H9 (cell line): ENCODE measurements around the gene PTPRN2. TPM values are rescaled to one million over a fixed set of nuclear protein-coding genes. Genes with fewer than 3 reads are reported as not detected.

Source experiments
- DNase-seq: peaks from one replicate; pipeline ENCODE4 v3.0.0-alpha.2; 2017
- H2AFZ ChIP-seq: one replicate; pipeline ENCODE4 v1.6.1; 2013; ENCODE audit warnings: mild to moderate bottlenecking, low read length, control low read depth, moderate library complexity
- H2AK5ac ChIP-seq: 2 replicates; pipeline ENCODE4 v1.6.1; 2013; ENCODE audit warnings: low read length, control low read depth, mixed read lengths; ENCODE audit not compliant: insufficient read length
- H2BK120ac ChIP-seq: one replicate; pipeline ENCODE4 v1.6.1; 2013; ENCODE audit warnings: low read depth, mild to moderate bottlenecking, low read length, control low read depth, inconsistent platforms; ENCODE audit not compliant: poor library complexity, severe bottlenecking
- H2BK12ac ChIP-seq: 2 replicates; pipeline ENCODE4 v1.6.1; 2013; ENCODE audit warnings: low read length, control low read depth, mixed read lengths, low read depth; ENCODE audit not compliant: insufficient read length
- H2BK15ac ChIP-seq: 2 replicates; pipeline ENCODE4 v1.6.1; 2013; ENCODE audit warnings: low read depth, low read length, control low read depth
- H2BK20ac ChIP-seq: one replicate; pipeline ENCODE4 v1.6.1; 2013; ENCODE audit warnings: low read depth, mild to moderate bottlenecking, low read length, control low read depth, inconsistent platforms; ENCODE audit not compliant: poor library complexity, severe bottlenecking
- H2BK5ac ChIP-seq: 2 replicates; pipeline ENCODE4 v1.6.1; 2013; ENCODE audit warnings: low read length, control low read depth, mixed read lengths; ENCODE audit not compliant: insufficient read length
- H3K14ac ChIP-seq: 2 replicates; pipeline ENCODE4 v1.6.1; 2013; ENCODE audit warnings: low read length, control low read depth; ENCODE audit not compliant: insufficient read depth
- H3K18ac ChIP-seq: 2 replicates; pipeline ENCODE4 v1.6.1; 2013; ENCODE audit warnings: low read depth, mild to moderate bottlenecking, mixed read lengths, low read length, control low read depth; ENCODE audit not compliant: insufficient read length
- H3K23ac ChIP-seq: 2 replicates; pipeline ENCODE4 v1.6.1; 2013; ENCODE audit warnings: low read length, control low read depth, mixed read lengths, low read depth; ENCODE audit not compliant: insufficient read length
- H3K23me2 ChIP-seq: 2 replicates; pipeline ENCODE4 v1.6.1; 2013; ENCODE audit warnings: low read depth, mild to moderate bottlenecking, mixed read lengths, low read length, control low read depth; ENCODE audit not compliant: insufficient read length, poor library complexity, severe bottlenecking
- H3K27ac ChIP-seq: 2 replicates; pipeline ENCODE4 v1.5.1; 2013; ENCODE audit warnings: low read length, control low read depth, mixed read lengths, low read depth; ENCODE audit not compliant: insufficient read length
- H3K27me3 ChIP-seq: 2 replicates; pipeline ENCODE4 v1.6.1; 2013; ENCODE audit warnings: low read length, control low read depth, inconsistent platforms; ENCODE audit not compliant: insufficient read depth
- H3K4ac ChIP-seq: 2 replicates; pipeline ENCODE4 v1.6.1; 2013; ENCODE audit warnings: low read depth, mild to moderate bottlenecking, control low read depth, inconsistent platforms, low read length, moderate library complexity
- H3K4me1 ChIP-seq: 2 replicates; pipeline ENCODE4 v1.6.1; 2013; ENCODE audit warnings: low read length, control low read depth, inconsistent platforms; ENCODE audit not compliant: insufficient read depth
- H3K4me2 ChIP-seq: 2 replicates; pipeline ENCODE4 v1.6.1; 2013; ENCODE audit warnings: low read length, control low read depth, mixed read lengths; ENCODE audit not compliant: insufficient read length, insufficient read depth
- H3K56ac ChIP-seq: 2 replicates; pipeline ENCODE4 v1.6.1; 2013; ENCODE audit warnings: low read depth, mild to moderate bottlenecking, mixed read lengths, low read length, control low read depth; ENCODE audit not compliant: insufficient read length
- H3K79me1 ChIP-seq: 2 replicates; pipeline ENCODE4 v1.6.1; 2013; ENCODE audit warnings: low read depth, mild to moderate bottlenecking, moderate library complexity, low read length, control low read depth, inconsistent platforms; ENCODE audit not compliant: insufficient read depth, poor library complexity, severe bottlenecking
- H3K79me2 ChIP-seq: 2 replicates; pipeline ENCODE4 v1.6.1; 2013; ENCODE audit warnings: low read length, control low read depth, inconsistent platforms; ENCODE audit not compliant: insufficient read depth
- H3K9ac ChIP-seq: 2 replicates; pipeline ENCODE4 v1.6.1; 2013; ENCODE audit warnings: low read length, control low read depth, mixed read lengths; ENCODE audit not compliant: insufficient read length; ENCODE audit errors: extremely low read depth
- H3K9me3 ChIP-seq: one replicate; pipeline ENCODE4 v1.6.1; 2013; ENCODE audit warnings: low read depth, low read length, inconsistent platforms; ENCODE audit not compliant: control insufficient read depth
- H3T11ph ChIP-seq: one replicate; pipeline ENCODE4 v1.6.1; 2013; ENCODE audit warnings: mild to moderate bottlenecking, low read length, control low read depth, inconsistent platforms
- H4K20me1 ChIP-seq: one replicate; pipeline ENCODE4 v1.6.1; 2013; ENCODE audit not compliant: control insufficient read depth, insufficient read length, insufficient read depth
- H4K5ac ChIP-seq: 2 replicates; pipeline ENCODE4 v1.6.1; 2013; ENCODE audit warnings: low read depth, mild to moderate bottlenecking, mixed read lengths, low read length, control low read depth; ENCODE audit not compliant: insufficient read length
- H4K8ac ChIP-seq: replicated peaks from 2 replicates; pipeline ENCODE4 v1.6.1; 2013; ENCODE audit warnings: low read length, control low read depth, mixed read lengths, low read depth; ENCODE audit not compliant: insufficient read length
- H4K91ac ChIP-seq: 2 replicates; pipeline ENCODE4 v1.6.1; 2013; ENCODE audit warnings: low read depth, mild to moderate bottlenecking, moderate library complexity, mixed read lengths, low read length, control low read depth; ENCODE audit not compliant: insufficient read length
- H3K27ac Mint-ChIP-seq, 3 experiments: 2 replicates in 2 of 3; 3 replicates in 1 of 3; pipeline ENCODE4 v1.8.0; 2020 to 2021; ENCODE audit warnings: mixed read lengths in 3 of 3, mild to moderate bottlenecking in 1 of 3, moderate library complexity in 1 of 3
- H3K27me3 Mint-ChIP-seq: 2 replicates; pipeline ENCODE4 v1.8.0; 2021; ENCODE audit warnings: low read depth, mild to moderate bottlenecking, moderate library complexity, mixed read lengths
- H3K36me3 Mint-ChIP-seq, 3 experiments: 2 replicates in 2 of 3; 3 replicates in 1 of 3; pipeline ENCODE4 v1.8.0; 2020 to 2021; ENCODE audit warnings: low read depth in 3 of 3, mixed read lengths in 3 of 3; ENCODE audit not compliant: insufficient read depth in 1 of 3
- H3K4me1 Mint-ChIP-seq, 2 experiments: 2 replicates each; pipeline ENCODE4 v1.8.0; 2020; ENCODE audit warnings: mixed read lengths in 2 of 2
- H3K4me3 Mint-ChIP-seq, 2 experiments: 2 replicates in 1 of 2; 3 replicates in 1 of 2; pipeline ENCODE4 v1.8.0; 2020 to 2021; ENCODE audit warnings: mild to moderate bottlenecking in 2 of 2, mixed read lengths in 2 of 2, moderate library complexity in 1 of 2
- H3K9me3 Mint-ChIP-seq, 2 experiments: 2 replicates in 1 of 2; 3 replicates in 1 of 2; pipeline ENCODE4 v1.8.0; 2020; ENCODE audit warnings: mild to moderate bottlenecking in 2 of 2, mixed read lengths in 2 of 2, moderate library complexity in 1 of 2
- WGBS: extraction: QIAGEN DNeasy Blood & Tissue Kit; methylation state at CpG from one replicate; pipeline ENCODE4 v1.1.7; 2013; ENCODE audit warnings: missing lambda C conversion rate, low lambda C conversion rate, mixed read lengths; ENCODE audit not compliant: insufficient read length; ENCODE audit errors: extremely low coverage; 5-methylcytosine and 5-hydroxymethylcytosine counted together
- total RNA-seq: library from RNA; stranded (reverse); gene quantifications from 2 replicates; pipeline ENCODE4 v1.2.1, GENCODE V29; 2021
- TF ChIP-seq, protein P1 (sequence below): fragments of 200-600 bp; sonication (generic); conservative IDR thresholded peaks from 3 replicates; pipeline ENCODE4 v1.8.0; 2021; ENCODE audit warnings: antibody characterized with exemption, mild to moderate bottlenecking

Gene PTPRN2
- total RNA-seq, 1 experiment from 2014 or later, result 5.2 TPM

DNA sequence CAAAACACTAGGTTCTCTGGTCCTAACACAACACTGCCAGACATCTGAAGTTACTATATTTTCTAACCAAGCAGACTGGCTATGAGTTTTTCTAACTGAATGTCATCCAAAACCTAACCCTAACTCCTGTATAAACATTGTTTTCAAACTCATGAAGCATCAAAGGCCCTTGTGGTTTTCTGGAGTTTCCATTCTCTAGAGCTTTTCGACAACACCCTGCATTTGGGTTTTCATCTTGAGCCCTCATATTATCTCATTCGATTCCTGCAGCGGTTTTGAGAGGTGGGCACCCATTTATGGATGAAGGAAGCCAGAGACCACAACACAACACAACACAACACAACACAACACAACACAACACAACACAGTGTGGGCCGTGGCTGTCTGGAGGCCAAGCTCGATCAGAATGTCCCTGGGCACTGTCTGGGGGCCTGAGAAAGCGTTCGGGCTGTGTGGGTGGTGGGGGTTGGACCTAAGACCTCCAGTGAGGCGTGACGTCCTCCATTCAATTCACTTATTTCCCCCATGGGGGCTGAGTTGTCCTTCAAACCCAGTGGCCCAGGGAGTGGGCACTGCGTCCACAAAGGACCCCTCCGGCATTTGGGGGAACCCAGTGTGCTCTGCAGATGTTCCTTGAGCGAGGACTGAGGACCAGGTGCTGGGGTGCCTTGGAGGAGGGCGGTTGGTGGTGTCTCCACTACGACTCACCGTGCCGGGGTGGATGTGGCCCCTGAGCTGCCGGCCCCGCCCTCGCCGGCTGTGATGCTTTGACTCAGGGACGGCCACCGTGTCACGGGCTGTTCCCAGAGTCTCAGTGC is 760.4 kb downstream of the PTPRN2 start:
- Histone ChIP-seq H3K27me3 (no peaks in the 10 kb centered on the region), H2BK120ac (no peak overlapping the region), H4K5ac (no peak overlapping the region), H3K23me2 (no peaks in the 10 kb centered on the region), H2BK5ac (no peak overlapping the region), H3K4me2 (no peak overlapping the region), H3K23ac (no peak overlapping the region), H2BK12ac (no peak overlapping the region), H4K8ac (no peak overlapping the region), H3K9me3 (no peaks in the 10 kb centered on the region), H2BK20ac (no peak overlapping the region), H3K18ac (no peak overlapping the region), H4K20me1 (no peaks in the 10 kb centered on the region), H3K4me1 (no peaks in the 10 kb centered on the region), H3K56ac (no peak overlapping the region), H3K4ac (no peak overlapping the region), H2AK5ac (no peak overlapping the region), H3K14ac (no peak overlapping the region; the same call in 1 of the 2 replicates), H3K79me2 (no peaks in the 10 kb centered on the region), H3K79me1 (no peaks in the 10 kb centered on the region), H2AFZ (no peak overlapping the region), H2BK15ac (no peak overlapping the region), H3T11ph (no peak overlapping the region), H4K91ac (no peak overlapping the region), H3K27ac (no peak overlapping the region), H3K9ac (no peak overlapping the region)
- Mint-ChIP-seq H3K4me3 (no peak overlapping the region), H3K4me1 (peaks cover 15 to 16% of the 10 kb centered on the region in 2 experiments), H3K9me3 (no peaks in the 10 kb centered on the region), H3K27me3 (peaks cover 8% of the 10 kb centered on the region), H3K27ac (no peak overlapping the region), H3K36me3 (no peaks in the 10 kb centered on the region)
- no peak for DNase-seq
- no CpG with 5 or more reads among the region's 23 CpGs for WGBS
- TF ChIP-seq, protein P1, sequence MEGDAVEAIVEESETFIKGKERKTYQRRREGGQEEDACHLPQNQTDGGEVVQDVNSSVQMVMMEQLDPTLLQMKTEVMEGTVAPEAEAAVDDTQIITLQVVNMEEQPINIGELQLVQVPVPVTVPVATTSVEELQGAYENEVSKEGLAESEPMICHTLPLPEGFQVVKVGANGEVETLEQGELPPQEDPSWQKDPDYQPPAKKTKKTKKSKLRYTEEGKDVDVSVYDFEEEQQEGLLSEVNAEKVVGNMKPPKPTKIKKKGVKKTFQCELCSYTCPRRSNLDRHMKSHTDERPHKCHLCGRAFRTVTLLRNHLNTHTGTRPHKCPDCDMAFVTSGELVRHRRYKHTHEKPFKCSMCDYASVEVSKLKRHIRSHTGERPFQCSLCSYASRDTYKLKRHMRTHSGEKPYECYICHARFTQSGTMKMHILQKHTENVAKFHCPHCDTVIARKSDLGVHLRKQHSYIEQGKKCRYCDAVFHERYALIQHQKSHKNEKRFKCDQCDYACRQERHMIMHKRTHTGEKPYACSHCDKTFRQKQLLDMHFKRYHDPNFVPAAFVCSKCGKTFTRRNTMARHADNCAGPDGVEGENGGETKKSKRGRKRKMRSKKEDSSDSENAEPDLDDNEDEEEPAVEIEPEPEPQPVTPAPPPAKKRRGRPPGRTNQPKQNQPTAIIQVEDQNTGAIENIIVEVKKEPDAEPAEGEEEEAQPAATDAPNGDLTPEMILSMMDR, result no peak
